ENCODE results near the gene FAH. TPM values are rescaled to one million over a fixed set of nuclear protein-coding genes. Genes with fewer than 3 reads are reported as not detected.
"Not testable (repeated sequence)": the region's sequence is repeated elsewhere in the genome, so short reads cannot be mapped to it uniquely, and the experiment has no call there.

The FAH gene
- total RNA-seq, 1 donor from 2014 or later, result 35.6 TPM

DNA sequence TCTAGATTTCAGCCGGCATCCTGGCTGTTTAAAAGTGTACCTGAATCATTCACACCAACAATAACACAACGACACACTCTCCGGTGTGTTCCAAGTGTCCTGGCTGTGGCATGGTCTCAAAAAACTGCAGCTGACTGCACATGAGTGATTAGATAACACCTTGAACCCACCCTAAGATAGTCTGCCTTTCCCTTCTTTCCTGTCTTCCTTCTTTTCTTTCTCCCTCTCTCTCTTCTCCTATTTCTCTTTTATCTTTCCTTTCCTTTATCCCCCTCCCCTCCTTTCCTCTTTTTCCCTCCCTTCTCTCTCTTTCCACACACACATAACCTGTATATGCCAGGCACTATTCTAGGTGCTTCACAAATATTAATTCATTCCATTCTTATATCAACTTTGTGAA is 1.2 kb upstream of the FAH start:
- no peak for DNase-seq (ENCODE audit: low spot score)

DNA sequence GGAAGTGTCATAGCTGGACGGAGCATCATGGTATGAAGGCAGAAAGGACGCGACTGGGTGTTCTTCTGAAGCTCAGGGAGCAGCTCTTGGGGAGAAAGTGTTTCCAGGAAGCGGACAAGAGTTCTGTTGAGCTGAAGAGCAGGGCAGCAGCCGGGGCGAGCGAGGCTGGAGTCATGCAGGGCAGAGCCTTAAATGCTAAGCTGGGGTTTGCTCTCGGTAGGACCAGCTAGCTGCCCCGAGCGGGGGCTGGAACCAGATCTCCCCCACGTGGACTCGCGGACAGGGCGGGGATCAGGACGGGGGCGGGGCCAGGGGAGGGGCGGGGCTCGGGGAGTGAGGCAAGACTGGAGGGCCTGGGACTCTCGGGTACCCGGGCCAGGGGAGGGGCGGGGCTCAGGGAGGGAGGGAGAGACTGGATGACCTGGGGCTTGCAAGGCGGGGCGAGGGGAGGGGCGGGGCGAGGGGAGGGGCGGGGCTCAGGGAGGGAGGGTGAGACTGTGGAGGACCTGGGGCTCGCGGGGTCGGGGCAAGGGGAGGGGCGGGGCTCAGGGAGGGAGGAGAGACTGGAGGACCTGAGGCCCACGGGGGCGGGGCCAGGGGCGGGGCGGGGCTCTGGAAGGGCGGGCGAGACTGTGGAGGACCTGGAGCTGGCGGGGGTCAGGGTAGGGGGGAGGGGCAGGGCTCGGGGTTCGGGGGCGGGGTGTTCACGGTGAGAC is 461 bp upstream of the FAH start:
- peak; percentile 96 for DNase-seq (ENCODE audit: low spot score)

DNA sequence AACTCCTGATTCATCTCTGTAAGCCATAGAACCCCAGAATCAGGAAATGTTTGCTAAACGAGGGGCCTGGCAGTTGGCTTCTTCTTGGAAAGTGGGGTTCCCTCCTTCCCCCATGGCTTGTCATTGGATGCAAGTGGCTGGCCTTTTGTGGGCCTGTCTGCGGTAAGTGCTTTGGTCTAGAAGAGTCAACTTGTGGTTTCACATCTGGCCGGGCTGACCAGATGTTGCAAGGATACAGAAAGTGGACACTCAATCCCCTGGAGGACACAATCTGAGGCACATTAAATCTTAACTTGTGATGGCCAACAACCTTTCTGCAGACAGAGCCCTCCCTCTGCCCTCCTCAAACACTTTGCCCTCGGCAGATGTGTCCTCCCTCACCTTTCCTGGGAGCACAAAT is 1.1 kb downstream of the FAH start:
- DNase-seq (ENCODE audit: low spot score), result no peak

DNA sequence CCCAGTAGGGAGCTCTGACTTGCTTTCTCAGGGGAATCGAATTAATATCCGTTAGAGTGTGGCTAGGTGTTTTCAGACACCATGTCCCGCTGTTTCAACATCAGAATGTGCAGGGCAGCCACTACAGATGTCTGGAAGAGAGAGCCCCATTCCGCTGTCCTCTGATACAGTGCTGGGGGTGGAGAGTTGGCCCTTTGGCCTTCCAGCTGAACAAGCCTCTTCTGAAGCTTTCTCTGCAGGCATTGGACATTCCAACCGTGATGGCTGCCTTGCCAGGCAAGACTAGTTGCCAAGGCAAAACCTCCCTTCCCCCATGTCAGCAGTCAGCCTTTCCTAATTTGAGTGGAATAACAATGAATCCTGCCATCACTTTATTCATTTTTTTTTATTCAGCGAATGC is 1.5 kb downstream of the FAH start:
- no peak for DNase-seq (ENCODE audit: low spot score)

DNA sequence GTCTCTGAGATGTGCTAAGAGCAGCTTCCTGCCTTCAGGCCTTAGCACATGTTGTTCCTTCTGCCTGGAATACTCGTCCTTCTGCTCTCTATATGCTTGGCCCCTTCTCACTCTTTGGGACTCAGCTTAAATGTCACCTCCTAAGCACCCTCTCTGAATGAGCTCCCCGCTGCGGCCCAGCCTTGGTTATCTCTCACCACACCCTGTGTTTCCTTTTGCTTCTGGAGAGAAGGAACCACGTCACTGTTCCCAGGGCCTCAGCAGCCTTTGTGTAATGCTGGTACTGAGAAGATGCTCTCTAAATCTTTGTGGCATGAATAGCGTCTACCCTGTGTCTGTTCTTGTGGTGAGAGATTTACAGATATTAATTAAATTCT is 2.2 kb downstream of the FAH start:
- no peak for DNase-seq (ENCODE audit: low spot score)

DNA sequence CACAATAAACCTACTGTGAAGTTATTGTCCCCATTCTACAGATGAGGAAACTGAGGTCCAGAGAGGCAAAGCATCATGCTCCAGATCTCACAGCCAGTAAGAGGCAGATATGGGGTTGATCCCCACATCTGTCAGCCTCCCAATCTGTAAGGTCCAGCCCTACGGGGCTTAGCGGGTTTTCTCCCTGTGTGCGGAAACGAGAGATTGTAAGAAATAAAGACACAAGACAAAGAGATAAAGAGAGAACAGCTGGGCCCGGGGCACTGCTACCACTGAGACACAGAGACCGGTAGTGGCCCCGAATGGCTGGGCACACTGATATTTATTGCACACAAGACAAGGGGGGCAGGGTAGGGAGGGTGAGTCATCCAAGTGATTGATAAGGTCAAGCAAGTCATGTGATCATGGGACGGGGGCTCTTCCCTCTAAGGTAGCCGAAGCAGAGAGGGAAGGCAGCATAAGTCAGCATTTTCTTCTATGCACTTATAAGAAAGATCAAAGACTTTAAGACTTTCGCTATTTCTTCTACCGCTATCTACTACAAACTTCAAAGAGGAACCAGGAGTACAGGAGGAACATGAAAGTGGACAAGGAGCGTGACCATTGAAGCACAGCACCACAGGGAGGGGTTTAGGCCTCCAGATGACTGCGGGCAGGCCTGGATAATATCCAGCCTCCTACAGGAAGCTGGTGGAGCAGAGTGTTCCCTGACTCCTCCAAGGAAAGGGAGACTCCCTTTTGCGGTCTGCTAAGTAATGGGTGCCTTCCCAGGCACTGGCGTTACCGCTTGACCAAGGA is 2.8 kb downstream of the FAH start:
- not testable (repeated sequence) for DNase-seq (ENCODE audit: low spot score)

DNA sequence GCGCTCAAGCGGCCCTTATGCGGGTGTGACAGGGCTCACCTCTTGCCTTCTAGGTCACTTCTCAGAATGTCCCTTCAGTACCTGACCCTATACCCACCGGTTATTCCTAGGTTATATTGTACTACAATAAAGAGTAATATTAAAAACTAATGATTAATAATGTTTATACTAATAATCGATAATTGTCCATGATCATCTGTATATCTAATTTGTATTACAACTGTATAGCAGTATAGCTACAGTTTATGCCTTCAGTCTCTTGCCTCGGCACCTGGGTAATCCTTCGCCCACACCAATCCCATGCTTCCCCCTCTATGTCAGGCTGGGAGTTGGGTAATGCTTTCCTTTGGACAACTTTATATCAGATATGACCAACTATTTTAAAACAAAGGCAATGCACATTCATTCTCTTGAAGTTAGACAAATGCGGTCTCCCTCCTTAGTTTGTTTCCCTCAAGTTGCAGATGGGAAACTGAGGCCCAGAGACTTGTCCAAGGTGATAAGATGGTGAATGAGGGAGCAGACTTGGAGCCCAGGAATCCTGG is 3.4 kb downstream of the FAH start:
- no peak for DNase-seq (ENCODE audit: low spot score)

DNA sequence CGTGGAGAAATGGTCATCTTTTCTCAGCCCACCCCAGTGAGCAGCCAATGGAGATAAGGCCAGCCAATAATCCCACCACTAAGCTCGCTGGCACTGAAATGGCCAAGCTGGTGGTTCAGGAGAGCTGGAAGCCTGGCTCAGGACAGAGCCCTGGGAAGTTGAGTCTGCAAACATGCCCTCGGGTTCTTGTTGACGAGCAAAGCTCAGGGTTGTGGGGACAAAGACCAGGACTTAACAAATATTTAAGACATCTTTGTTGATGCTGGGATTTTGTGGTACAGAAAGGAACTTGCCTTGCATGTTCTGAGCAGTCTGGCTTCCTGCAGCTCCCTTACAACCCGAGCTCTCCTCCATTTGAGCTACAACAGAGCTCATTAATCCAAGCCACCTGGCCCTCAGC is 4.4 kb downstream of the FAH start:
- DNase-seq (ENCODE audit: low spot score), result no peak

DNA sequence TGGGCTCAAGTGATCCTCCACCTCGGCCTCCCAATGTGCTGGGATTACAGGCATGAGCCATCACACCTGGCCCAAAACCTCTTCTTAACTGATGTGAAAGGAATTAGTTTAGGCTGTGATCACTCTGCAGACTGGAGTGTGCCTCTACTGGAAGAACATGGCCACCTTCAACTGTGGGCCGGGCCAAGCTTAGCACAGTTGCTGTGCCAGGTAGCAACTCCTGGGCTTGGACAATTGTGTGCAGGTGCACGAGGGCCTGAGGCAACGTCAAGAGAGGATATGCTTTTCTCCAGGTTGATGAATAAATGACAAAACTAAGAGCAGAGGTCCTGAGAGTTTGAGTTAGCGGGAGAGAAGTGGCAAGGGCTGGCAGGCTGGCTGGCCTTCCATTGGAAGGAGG is 6.5 kb downstream of the FAH start:
- no peak for DNase-seq (ENCODE audit: low spot score)

DNA sequence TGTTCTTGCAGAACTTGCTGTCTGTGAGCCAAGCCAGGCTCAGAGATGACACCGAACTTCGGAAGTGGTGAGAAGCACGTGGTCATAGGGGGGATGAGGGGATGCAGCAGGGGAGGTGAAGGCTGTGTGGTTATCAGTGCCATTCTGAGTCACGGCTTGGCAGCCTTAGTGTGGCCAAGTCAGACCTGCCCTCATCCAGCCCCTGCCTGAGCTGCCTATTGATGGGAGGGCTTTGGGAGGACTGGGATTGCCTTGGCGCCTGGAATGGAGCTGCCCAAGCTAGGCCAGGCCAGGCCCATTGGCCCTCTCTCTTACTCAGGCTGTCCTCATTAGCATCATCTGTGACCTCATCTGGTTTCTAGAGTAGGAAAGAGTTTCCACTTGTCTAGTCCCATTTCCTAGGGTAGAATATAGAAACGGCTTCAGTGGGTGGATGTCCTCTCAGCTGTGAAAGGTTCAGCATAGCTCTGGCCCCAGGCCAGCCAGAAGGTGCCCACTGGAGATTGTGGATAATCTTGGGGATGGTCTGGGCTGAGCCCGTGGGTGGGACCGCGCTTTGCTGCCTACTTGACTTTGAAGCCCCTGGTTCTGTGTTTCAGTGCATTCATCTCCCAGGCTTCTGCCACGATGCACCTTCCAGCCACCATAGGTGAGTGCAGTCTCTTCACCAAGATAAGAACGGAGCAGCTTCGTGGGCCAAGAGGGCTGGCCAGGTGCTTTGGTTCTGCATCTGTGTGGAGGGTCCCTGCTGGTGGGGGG is 7.2 kb downstream of the FAH start:
- DNase-seq (ENCODE audit: low spot score), result no peak

DNA sequence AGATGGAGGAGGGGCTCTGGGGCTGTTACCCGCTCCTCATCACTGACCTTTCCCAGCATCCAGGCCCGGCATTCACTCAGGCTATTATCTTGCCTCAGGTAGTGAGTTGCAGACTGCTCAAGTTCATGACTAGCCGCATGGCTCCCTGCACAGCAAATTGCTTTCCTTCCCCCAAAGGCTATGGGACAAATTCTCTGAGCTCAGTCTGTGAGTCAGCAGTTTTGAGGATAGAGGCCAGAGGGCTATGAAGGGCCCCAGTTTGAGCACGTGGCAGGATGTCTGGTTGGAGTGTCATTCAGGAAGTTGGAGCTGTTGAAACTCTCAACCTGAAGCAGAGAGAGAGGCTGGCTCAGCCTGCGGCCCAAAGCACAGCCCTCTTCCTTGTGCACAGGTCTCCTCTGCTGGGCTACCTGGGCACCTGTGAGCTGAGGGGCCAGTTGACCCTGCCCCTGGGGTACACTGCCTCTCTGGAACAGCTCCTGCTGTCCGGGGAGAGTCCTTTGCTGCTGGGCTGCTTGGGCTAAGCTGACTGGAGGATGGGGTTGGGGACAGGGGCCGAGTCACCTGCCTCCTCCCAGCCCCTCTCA is 7.9 kb downstream of the FAH start:
- peak; percentile 73 for DNase-seq (ENCODE audit: low spot score)

DNA sequence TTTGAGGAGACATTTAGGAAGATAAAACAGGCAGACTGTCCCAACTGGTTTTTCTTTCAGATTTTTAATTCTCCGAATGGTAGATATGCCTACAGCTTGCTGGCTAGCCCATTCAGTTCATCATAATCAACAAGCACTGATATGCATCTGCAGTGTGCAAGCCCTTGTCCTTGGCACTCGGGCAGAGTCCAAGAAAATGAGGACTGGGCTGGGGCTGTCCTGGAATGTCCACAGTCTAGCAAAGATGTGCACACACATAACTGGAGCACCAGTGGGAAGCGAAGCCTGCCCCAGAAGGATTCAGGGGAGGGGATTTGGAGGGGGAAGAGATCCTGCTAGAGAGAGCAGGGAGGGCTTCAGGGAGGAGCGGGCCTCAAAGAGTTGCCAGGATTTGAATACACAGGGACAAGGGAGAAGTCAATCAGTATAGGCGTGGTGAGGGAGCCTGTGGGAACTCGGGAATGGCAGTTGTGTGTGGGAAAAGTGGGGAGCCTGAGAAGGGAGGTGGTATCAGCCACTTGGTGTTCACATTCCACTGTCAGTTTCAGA is 8.7 kb downstream of the FAH start:
- DNase-seq (ENCODE audit: low spot score), result no peak

DNA sequence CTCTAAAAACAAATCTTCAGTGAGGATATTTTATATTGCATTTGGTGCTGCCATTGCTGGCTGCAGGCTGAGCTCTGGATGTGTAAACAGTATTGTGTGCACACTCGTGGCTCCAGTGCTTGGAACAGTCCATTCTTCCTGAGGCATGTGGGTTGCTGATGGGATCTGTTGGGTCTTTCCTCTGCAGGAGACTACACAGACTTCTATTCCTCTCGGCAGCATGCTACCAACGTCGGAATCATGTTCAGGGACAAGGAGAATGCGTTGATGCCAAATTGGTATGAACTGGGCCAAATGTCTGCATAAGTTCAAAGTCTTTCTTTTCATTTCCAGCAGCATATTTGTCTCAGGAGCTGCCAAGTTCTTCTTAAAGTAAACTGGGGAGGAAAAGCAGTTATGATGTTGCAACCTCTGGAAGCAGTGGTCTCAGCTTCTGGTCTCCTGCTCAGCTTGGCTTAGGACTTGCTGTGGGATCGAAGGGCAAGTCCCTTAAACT is 9.3 kb downstream of the FAH start:
- DNase-seq (ENCODE audit: low spot score), result peak; percentile 67

DNA sequence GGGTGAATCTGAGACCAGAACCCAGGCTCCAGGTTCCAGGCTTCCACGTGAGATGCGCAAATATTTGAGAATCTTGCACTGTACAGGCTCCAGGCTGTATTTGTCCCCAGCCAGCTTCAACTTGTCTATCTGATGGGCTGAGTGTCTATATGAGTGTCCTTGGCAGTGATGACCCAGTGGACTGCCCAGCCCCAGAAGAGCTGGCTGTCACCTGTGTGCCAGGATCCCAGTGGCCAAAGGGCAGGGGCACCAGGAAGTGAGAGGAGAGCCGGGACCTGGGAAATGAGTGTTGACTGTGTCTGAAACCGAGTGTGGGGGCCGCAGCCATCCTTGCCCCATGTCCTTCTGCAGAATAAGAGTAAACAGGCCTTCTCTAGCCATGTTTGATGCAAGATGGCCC is 10.4 kb downstream of the FAH start:
- no peak for DNase-seq (ENCODE audit: low spot score)

DNA sequence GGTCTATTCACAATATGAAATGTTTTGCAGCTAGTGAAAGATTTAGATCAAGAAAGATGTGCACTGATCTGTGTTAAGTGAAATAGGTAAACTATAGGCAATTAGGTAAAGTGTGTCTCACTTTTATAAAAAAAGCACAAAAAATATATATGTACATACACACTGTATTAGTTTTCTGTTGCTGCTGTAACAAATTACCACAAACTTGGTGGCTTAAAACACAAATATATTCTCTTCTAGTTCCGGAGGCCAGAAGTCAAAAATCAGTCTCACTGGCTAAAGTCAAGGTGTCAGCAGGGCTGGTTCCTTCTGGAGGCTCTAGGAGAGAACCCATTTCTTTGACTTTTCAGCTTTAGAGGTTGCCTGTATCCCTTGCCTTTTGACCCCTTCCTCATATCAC is 11.1 kb downstream of the FAH start:
- DNase-seq (ENCODE audit: low spot score), result no peak

DNA sequence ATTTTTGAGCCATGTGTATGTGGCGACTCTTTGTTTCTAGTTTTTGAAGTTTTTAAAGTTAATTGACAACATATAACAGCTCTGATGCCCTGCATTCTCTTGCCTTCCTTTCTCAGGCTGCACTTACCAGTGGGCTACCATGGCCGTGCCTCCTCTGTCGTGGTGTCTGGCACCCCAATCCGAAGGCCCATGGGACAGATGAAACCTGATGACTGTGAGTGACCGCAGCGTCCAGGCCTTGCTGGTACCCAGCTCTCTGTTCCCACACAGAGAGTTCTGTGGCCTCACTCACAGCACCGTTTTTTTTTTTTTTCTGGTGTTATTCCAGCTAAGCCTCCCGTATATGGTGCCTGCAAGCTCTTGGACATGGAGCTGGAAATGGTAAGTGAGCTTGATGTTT is 15.1 kb downstream of the FAH start:
- DNase-seq (ENCODE audit: low spot score), result no peak

DNA sequence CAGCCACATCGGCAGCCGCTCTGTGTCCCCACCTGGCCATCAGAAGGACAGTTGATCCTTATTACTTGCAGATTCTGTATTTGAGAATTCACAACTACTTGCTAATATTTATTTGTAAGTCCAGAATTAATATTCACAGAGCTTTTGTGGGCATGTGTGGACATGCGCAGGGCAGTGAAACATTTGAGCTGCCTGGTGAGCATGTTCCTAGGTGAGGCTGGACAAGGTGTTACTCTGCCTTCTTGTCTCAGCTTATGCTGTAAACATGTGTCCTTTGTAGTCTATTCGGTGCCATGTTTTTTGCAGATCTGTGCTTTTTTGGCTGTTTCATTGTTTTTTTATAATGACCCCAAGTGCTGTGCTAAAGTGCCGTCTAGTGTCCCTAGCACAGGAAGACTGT is 15.6 kb downstream of the FAH start:
- DNase-seq (ENCODE audit: low spot score), result no peak

DNA sequence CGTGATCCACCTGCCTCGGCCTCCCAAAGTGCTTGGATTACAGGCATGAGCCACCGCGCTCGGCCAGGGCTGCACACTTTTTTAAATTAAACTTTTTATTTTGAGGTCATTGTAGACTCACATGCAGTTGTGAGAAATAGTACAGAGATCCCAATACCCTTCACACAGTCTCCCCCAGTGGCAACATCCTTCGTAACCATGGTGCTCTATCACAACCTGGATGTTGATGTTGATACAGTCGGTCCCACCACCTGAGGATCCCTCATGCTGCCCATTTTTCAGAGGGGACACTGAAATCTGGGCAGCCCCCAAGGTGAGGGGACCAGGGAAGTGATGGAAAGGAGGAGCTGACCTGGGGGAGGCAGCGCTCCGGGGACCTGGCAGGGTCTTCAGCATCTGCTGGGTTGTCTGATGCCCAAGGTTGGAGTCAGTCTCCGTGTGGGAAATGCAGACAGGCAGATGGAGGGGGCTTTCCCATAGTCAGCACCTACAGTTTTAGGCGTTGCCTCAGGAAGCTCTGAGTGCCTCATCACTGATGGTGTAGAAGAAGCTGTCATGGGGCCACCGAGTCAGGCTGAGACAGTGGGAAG is 17.1 kb downstream of the FAH start:
- DNase-seq (ENCODE audit: low spot score), result no peak

DNA sequence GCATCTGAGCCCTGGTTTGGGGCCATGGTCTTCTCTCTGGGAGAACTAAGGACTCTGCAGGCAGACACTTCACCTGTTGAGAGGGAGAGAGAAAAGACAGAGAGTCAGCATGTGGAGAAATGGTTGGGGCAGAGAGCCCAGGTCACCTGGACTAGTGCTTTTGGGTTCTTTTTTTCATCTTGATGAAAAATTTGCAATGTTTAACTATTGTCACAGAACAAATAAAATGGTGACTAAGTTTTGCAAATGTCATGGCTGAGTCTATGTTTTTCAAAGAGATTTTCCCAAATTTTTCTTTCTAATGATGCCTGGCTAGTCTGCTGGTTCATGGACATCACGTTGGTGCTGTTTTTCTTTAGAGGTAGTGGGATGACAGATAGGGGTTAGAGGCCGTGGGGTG is 17.8 kb downstream of the FAH start:
- DNase-seq (ENCODE audit: low spot score), result no peak

DNA sequence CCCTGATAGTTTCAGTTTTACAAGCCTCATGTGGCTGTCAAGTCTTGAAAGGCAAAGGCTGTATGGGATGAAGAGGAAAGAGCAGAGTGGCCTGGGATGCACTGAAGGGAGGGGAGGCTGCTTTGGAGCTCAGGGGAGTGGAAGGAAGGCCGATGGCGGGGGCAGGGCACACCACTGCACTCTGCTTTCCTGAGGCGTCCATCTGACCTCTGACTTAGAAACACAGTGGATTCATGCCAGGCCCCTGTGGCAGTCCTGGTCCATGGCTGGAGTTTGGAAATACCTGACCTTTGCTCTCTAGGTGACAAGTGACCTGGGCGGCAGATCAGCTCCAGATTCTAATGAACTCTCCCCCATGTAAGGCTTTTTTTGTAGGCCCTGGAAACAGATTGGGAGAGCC is 19.0 kb downstream of the FAH start:
- no peak for DNase-seq (ENCODE audit: low spot score)

DNA sequence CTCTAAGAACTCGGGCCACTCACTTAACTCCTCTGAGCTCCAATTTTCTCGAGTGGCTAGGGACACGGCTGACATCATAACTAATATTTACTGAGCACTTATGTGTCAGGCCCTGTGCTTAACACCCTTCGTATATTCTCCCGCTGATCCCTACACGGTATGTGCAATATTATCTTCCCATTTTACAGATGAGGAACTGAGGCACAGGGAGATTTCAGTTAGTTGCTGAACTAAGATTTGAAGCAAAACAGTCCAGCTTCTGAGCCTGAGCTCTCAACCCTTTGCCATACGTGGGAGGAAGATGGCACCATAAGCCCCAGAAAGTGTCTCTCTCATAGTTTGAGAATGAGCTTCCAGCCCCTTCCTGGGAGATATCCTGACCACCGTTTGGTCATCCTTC is 19.6 kb downstream of the FAH start:
- no peak for DNase-seq (ENCODE audit: low spot score)

Data from mucosa of gallbladder (tissue), 1 donor.